ENCODE results near the gene PRRT1B.

DNA sequence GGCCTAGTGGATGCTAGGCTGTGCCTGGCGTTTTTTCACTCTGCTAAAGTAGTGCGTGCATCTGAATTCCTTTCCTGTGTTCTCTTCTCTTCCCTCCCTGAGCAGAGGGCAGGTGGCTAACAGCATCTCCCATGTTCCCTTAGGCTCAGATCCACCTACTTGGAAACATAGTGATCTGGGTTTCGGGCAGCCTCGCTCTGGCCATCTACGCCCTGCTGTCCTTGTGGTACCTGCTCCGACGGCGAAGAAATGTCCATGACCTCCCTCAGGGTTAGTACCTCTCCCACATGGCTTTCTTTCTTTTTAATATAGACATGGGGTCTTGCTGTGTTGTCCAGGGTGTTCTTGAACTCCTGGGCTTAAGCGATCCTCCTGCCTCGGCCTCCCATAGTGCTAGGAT lies 24.1 kb upstream of the PRRT1B start:
- TF ChIP-seq, protein P1, sequence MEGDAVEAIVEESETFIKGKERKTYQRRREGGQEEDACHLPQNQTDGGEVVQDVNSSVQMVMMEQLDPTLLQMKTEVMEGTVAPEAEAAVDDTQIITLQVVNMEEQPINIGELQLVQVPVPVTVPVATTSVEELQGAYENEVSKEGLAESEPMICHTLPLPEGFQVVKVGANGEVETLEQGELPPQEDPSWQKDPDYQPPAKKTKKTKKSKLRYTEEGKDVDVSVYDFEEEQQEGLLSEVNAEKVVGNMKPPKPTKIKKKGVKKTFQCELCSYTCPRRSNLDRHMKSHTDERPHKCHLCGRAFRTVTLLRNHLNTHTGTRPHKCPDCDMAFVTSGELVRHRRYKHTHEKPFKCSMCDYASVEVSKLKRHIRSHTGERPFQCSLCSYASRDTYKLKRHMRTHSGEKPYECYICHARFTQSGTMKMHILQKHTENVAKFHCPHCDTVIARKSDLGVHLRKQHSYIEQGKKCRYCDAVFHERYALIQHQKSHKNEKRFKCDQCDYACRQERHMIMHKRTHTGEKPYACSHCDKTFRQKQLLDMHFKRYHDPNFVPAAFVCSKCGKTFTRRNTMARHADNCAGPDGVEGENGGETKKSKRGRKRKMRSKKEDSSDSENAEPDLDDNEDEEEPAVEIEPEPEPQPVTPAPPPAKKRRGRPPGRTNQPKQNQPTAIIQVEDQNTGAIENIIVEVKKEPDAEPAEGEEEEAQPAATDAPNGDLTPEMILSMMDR (IDR thresholded peaks at IDR 0.05): no peak
- TF ChIP-seq POLR2A (IDR thresholded peaks at IDR 0.05): no peak

Measured in right lobe of liver (tissue), 4 donors.